ENCODE measurements around the gene QSOX2. TPM values are rescaled to one million over a fixed set of nuclear protein-coding genes. Genes with fewer than 3 reads are reported as not detected.

Gene QSOX2
- total RNA-seq, 1 experiment from 2014 or later = 34.6 TPM

- ChIA-PET CTCF (no interaction called here), RAD21 (ENCODE audit: low non-redundant PET in 1 of 2, low total read pairs in 2 of 2, uncharacterized antibody in 2 of 2, unreplicated experiment in 2 of 2) (no interaction called here), POLR2A (interaction anchor here (1.3 to 1.5 kb wide), 2 partner anchors 14 kb away, joined by 4 to 6 read pairs; no protein-coding TSS in a partner anchor)
- Histone ChIP-seq H4K20me1 (ENCODE audit: insufficient read depth) (no peaks in the 10 kb centered on the region), H3K4me2 (ENCODE audit: low read length) (no peak overlapping the region), H3K9me2 (ENCODE audit: insufficient read depth) (no peaks in the 10 kb centered on the region), H2AFZ (ENCODE audit: low read depth, low read length, poor library complexity, severe bottlenecking) (no peak overlapping the region), H3K4me1 (ENCODE audit: control insufficient read depth in 1 of 2, insufficient read depth in 2 of 2, low read length in 2 of 2) (peaks cover 10 to 21% of the 10 kb centered on the region in 2 experiments; a peak in 3 of 4 replicates), H3K9me3 (ENCODE audit: control insufficient read depth in 1 of 2, insufficient read depth in 1 of 2, low read depth in 1 of 2, low read length in 2 of 2) (no peaks in the 10 kb centered on the region), H3K27me3 (ENCODE audit: insufficient read depth, low read length) (no peaks in the 10 kb centered on the region), H3K79me2 (ENCODE audit: insufficient read depth, low read length) (no peaks in the 10 kb centered on the region), H3K27ac (ENCODE audit: low read depth, low read length) (no peak overlapping the region; the same call in 1 of the 2 replicates), H3K4me3 (replicated peaks in 1 of 2; ENCODE audit: low read depth in 1 of 2, low read length in 2 of 2) (no peak overlapping the region), H3K9ac (ENCODE audit: low read length) (no peak overlapping the region), H3K36me3 (ENCODE audit: control insufficient read depth in 1 of 2, insufficient read depth in 2 of 2, low read length in 2 of 2) (no peaks in the 10 kb centered on the region)
- ATAC-seq (no peak), DNase-seq (ENCODE audit: low read depth, low spot score) (no peak)
- intact Hi-C loops (cut with micrococcal nuclease) = no loop called here
- BruUV-seq (replicated peaks) = no TSS peak
- TF ChIP-seq CBX3 (IDR thresholded peaks at IDR 0.05; ENCODE audit: low read depth) (no peak), YY1 (IDR thresholded peaks at IDR 0.05; ENCODE audit: extremely low read depth, insufficient replicate concordance, low read depth, low read length) (no peak), MAX (IDR thresholded peaks at IDR 0.05) (no peak), EGR1 (IDR thresholded peaks at IDR 0.05; ENCODE audit: low read depth) (no peak), POLR2A (IDR thresholded peaks at IDR 0.05; ENCODE audit: borderline replicate concordance, extremely low read depth, insufficient read depth, insufficient read length) (no peak), ZBTB33 (IDR thresholded peaks at IDR 0.05; ENCODE audit: extremely low read depth, insufficient replicate concordance, low read length) (no peak), POLR2AphosphoS5 (IDR thresholded peaks at IDR 0.05; ENCODE audit: low read depth, low read length) (no peak), CTCF (IDR thresholded peaks at IDR 0.05 in 2 of 3, conservative IDR thresholded peaks at IDR 0.05 in 1 of 3; ENCODE audit: borderline replicate concordance in 1 of 3, insufficient read depth in 1 of 3, low read depth in 2 of 3, low read length in 2 of 3) (no peak), SIN3A (IDR thresholded peaks at IDR 0.05; ENCODE audit: low read depth) (no peak), REST (IDR thresholded peaks at IDR 0.05; ENCODE audit: low read depth) (no peak), SRF (IDR thresholded peaks at IDR 0.05; ENCODE audit: low read depth) (no peak), JUND (IDR thresholded peaks at IDR 0.05) (no peak), SP1 (IDR thresholded peaks at IDR 0.05; ENCODE audit: low read depth) (no peak), RAD21 (IDR thresholded peaks at IDR 0.05; ENCODE audit: low read depth) (no peak), ATF3 (IDR thresholded peaks at IDR 0.05) (no peak), ZNF274 (IDR thresholded peaks at IDR 0.05; ENCODE audit: low read depth, low read length) (no peak), EZH2 (IDR thresholded peaks at IDR 0.05) (no peak), ZFX (IDR thresholded peaks at IDR 0.05) (no peak)
These were observed 7.9 kb upstream of the QSOX2 start for GRCh38 chr9:136253246-136254130.
